K562 (cell line): ENCODE data around the gene WWP2. TPM values are rescaled to one million over a fixed set of nuclear protein-coding genes. Genes with fewer than 3 reads are reported as not detected.
A peak's percentile ranks its signal among the peaks of the same experiment; 100 is the strongest.
"Not testable (repeated sequence)": the region's sequence is repeated elsewhere in the genome, so short reads cannot be mapped to it uniquely, and the experiment has no call there.

Experiments used
- ATAC-seq: fragments of 200-7000 bp; cut with Tn5 transposase; 3 replicates; pipeline ENCODE4 v1.9.1; 2020; ENCODE audit warnings: moderate library complexity
- BruUV-seq: library from RNA; stranded (reverse); fragments of 400-500 nt; replicated peaks from 2 replicates; lab custom pipeline; 2021; lab: Mats Ljungman, UMichigan
- CTCF ChIA-PET: fragments of 300-600 bp; formaldehyde crosslinking; extraction: SDS; loops from one replicate; lab custom pipeline; 2021; ENCODE audit warnings: low intra/inter-chr PET ratio; lab: Yijun Ruan, JAX
- POLR2A ChIA-PET: fragments of 300-600, 350-650 bp; sonication (Branson Sonifier 250); formaldehyde crosslinking; extraction: SDS; loops from one replicate; lab custom pipeline; 2021; ENCODE audit warnings: antibody characterized with exemption, inconsistent platforms; lab: Yijun Ruan, JAX
- DNase-seq, 4 experiments: peaks; one replicate each; pipeline versions ENCODE4 v3.0.0 to v3.0.0-alpha.2; 2011 to 2018; ENCODE audit warnings: low spot score in 3 of 4, mixed read lengths in 3 of 4; ENCODE audit errors: extremely low read depth in 1 of 4
- FAIRE-seq: peaks from 2 replicates; lab custom pipeline; 2011; peaks lifted over from hg19 to GRCh38; lab: Jason Lieb, UNC
- H2AFZ ChIP-seq: 2 replicates; pipeline ENCODE4 v1.6.0; 2011; ENCODE audit warnings: low read depth, low read length, control low read depth, inconsistent platforms
- H3K27ac ChIP-seq: fragments of 200-600 bp; 3 replicates; pipeline ENCODE4 v1.8.0; 2011; ENCODE audit warnings: low read depth, mild to moderate bottlenecking, control low read depth, inconsistent platforms, low read length, moderate library complexity, mixed read lengths; ENCODE audit errors: extremely low read depth
- H3K27me3 ChIP-seq, 2 experiments: fragments of 300-600 bp in 1 of 2; 2 replicates in 1 of 2; 3 replicates in 1 of 2; pipeline versions ENCODE4 v1.6.0 to v1.8.0; 2011; ENCODE audit warnings: inconsistent platforms in 2 of 2, low read length in 2 of 2, mild to moderate bottlenecking in 1 of 2, mixed read lengths in 1 of 2, moderate library complexity in 1 of 2; ENCODE audit not compliant: control insufficient read depth in 2 of 2, insufficient read depth in 2 of 2
- H3K36me3 ChIP-seq: fragments of 300-600 bp; 3 replicates; pipeline ENCODE4 v1.8.0; 2011; ENCODE audit warnings: mild to moderate bottlenecking, low read length, inconsistent platforms; ENCODE audit not compliant: control insufficient read depth, insufficient read depth
- H3K4me1 ChIP-seq, 2 experiments: fragments of 200-600 bp in 1 of 2; replicated peaks in 1 of 2; 2 replicates in 1 of 2; 3 replicates in 1 of 2; pipeline versions ENCODE4 v1.5.1 to v1.8.0; 2011; ENCODE audit warnings: inconsistent platforms in 2 of 2, low read length in 2 of 2, mild to moderate bottlenecking in 1 of 2, mixed read lengths in 1 of 2, moderate library complexity in 1 of 2; ENCODE audit not compliant: control insufficient read depth in 2 of 2, insufficient read depth in 2 of 2
- H3K4me2 ChIP-seq: 2 replicates; pipeline ENCODE4 v1.6.1; 2011; ENCODE audit warnings: low read length, control low read depth, inconsistent platforms, mixed read lengths; ENCODE audit not compliant: insufficient read depth
- H3K4me3 ChIP-seq: fragments of 200-600 bp; sonication (generic), shearing (Covaris generic); 2 replicates; pipeline ENCODE4 v1.5.1; 2016; ENCODE audit warnings: control low read depth, inconsistent platforms
- H3K79me2 ChIP-seq: fragments of 200-600 bp; 3 replicates; pipeline ENCODE4 v1.8.0; 2011; ENCODE audit warnings: low read length, inconsistent platforms; ENCODE audit not compliant: control insufficient read depth, insufficient read depth
- H3K9ac ChIP-seq, 2 experiments: 2 replicates each; pipeline versions ENCODE4 v1.6.0 to v1.6.1; 2011; ENCODE audit warnings: low read depth in 2 of 2, low read length in 2 of 2, control low read depth in 1 of 2, inconsistent platforms in 1 of 2, mild to moderate bottlenecking in 1 of 2, mixed read lengths in 1 of 2; ENCODE audit not compliant: insufficient read depth in 1 of 2
- H3K9me1 ChIP-seq: one replicate; pipeline ENCODE4 v1.6.0; 2011; ENCODE audit warnings: inconsistent platforms, mild to moderate bottlenecking, low read length, moderate library complexity; ENCODE audit not compliant: control insufficient read depth, insufficient read depth
- H3K9me3 ChIP-seq: replicated peaks from 2 replicates; pipeline ENCODE4 v1.5.1; 2011; ENCODE audit warnings: low read depth, low read length, inconsistent platforms; ENCODE audit not compliant: control insufficient read depth, insufficient read depth
- H4K20me1 ChIP-seq: replicated peaks from 2 replicates; pipeline ENCODE4 v1.6.1; 2011; ENCODE audit warnings: low read length, inconsistent platforms, mixed read lengths; ENCODE audit not compliant: control insufficient read depth, insufficient read depth
- WGBS: fragments of 100-300 bp; shearing (Covaris generic); methylation state at CpG from one replicate; pipeline ENCODE4 v1.1.6; 2016; ENCODE audit warnings: low coverage, mixed read lengths; ENCODE audit not compliant: insufficient coverage; ENCODE audit errors: missing lambda C conversion rate; 5-methylcytosine and 5-hydroxymethylcytosine counted together
- in situ Hi-C: fragments of 300-500 bp; cut with MboI; formaldehyde crosslinking; loops from 4 replicates; pipeline ENCODE4 v1.15.0; 2018; ENCODE audit warnings: inconsistent platforms, mixed read lengths
- intact Hi-C: fragments of 100-400 bp; cut with micrococcal nuclease; formaldehyde crosslinking; loops from 2 replicates; pipeline ENCODE4 v1.14.2; 2022
- polyA plus RNA-seq, 8 experiments: library from polyadenylated mRNA; depleted of rRNA in 4 of 8; stranded (reverse) in 5 of 8; unstranded in 3 of 8; fragments of >200 nt; fragmentation: Nextera tagmentation in 2 of 8; fragmentation: Illumina TruSeq in 1 of 8; extraction: Ambion mirVana in 2 of 8; extraction: Trizol in 1 of 8; gene quantifications; 2 replicates each; pipeline versions ENCODE4 v1.2.1 to v1.2.3, GENCODE V29; 2011 to 2014; ENCODE audit warnings: inconsistent platforms in 1 of 8, missing spikeins in 1 of 8
- total RNA-seq, 7 experiments: library from RNA; depleted of rRNA in 6 of 7; stranded (reverse); fragments of >200 nt in 6 of 7; fragmentation: Illumina TruSeq in 2 of 7; extraction: Trizol in 2 of 7; gene quantifications; 2 replicates each; pipeline versions ENCODE4 v1.2.1 to v1.2.3, GENCODE V29; 2011 to 2021; ENCODE audit warnings: low replicate concordance in 1 of 7

Gene WWP2
- total and polyA plus RNA-seq, 9 of the 15 experiments (the other 6 are each of a cell fraction or from before 2014, with no cell fraction given) = 1.9 to 34.4 (median 14.6) TPM

DNA sequence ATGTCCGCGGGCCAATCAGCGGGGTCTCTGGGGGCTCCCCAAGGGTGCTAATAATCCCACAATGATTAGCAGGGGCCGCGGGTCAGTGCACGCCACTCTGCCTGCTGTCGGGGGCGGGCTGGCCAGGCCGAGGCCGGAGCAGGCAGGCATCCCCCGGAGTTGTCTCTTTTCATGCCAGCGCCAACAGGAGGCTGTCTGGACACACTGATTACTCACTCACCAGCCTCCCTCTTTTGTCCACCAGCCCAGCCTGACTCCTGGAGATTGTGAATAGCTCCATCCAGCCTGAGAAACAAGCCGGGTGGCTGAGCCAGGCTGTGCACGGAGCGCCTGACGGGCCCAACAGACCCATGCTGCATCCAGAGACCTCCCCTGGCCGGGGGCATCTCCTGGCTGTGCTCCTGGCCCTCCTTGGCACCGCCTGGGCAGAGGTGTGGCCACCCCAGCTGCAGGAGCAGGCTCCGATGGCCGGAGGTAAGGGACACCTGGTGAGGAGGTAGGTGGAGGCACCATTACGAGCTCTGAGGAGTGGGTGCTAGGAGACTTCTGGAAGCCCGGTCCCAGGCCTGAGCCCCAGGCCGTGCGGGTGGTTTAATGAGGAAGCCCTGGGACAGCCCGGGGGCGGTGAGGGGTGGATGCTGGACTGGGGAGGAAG is 189.0 kb downstream of the WWP2 start, which contains the start of gene CLEC18A:
TSS of gene CLEC18A (plus strand) at position 318 of the 655 bp plus-strand sequence. CDS start at position 351, 33 bp downstream.
- H3K4me2 ChIP-seq, H3K36me3 ChIP-seq, CTCF ChIA-PET, in situ Hi-C loops, POLR2A ChIA-PET, H3K4me3 ChIP-seq, H3K27ac ChIP-seq, H4K20me1 ChIP-seq, BruUV-seq, H3K27me3 ChIP-seq, DNase-seq, H2AFZ ChIP-seq, H3K9me3 ChIP-seq, H3K9me1 ChIP-seq, FAIRE-seq, H3K79me2 ChIP-seq, H3K4me1 ChIP-seq, intact Hi-C loops, H3K9ac ChIP-seq: not testable (repeated sequence)
- ATAC-seq = peak; percentile 69
- 21% methylated on average over 4 of the region's 26 CpGs for WGBS

DNA sequence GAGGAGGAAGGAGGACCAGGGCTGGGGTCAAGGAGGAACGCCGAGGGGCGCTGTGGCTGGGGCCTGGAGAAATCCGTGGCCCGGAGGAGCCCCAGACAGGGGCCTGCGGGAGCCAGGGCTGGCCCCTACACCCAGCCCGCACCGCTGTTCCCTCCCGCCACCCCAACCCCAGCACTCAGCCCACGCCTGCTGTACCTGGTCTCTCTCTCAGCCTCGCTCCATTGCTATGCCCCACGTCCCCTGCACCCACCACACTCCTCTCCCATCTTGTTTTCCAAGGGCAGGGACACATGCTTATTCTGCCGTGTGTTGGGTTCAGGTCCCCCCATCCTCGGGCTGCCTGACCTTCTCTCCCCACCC is 189.5 kb downstream of the WWP2 start:
- CTCF ChIA-PET, H3K4me2 ChIP-seq, H3K4me3 ChIP-seq, H3K79me2 ChIP-seq, H2AFZ ChIP-seq, H3K4me1 ChIP-seq, H3K9ac ChIP-seq, POLR2A ChIA-PET, H3K36me3 ChIP-seq, H4K20me1 ChIP-seq, FAIRE-seq, H3K9me1 ChIP-seq, DNase-seq, BruUV-seq, H3K27ac ChIP-seq, H3K27me3 ChIP-seq, intact Hi-C loops, in situ Hi-C loops, H3K9me3 ChIP-seq: not testable (repeated sequence)
- no CpG with 5 or more reads among the region's 14 CpGs for WGBS
- peak; percentile 56 for ATAC-seq

DNA sequence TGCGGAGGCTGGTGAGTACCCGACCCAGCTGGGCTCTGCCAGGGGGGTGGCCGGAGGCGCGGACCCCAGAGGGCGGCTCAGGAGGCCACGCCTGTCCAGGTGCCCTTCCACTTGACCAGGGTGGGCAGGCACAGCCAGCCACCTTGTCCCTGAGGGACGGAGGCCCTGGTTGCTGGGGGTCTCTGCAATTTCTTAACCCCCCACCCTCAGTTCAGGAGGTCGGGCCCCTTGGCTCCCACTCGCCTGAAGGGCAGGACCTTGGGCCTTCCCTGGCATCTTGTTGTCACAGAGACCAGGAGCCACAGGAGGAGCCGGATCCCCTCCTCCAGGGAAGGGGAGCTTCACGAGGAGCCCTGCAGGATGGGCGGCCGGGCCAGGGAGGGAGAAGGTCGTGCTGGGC is 190.0 kb downstream of the WWP2 start:
- H3K9me1 ChIP-seq, H3K4me2 ChIP-seq, DNase-seq, H3K79me2 ChIP-seq, H3K36me3 ChIP-seq, BruUV-seq, intact Hi-C loops, FAIRE-seq, POLR2A ChIA-PET, CTCF ChIA-PET, H3K9me3 ChIP-seq, H3K27ac ChIP-seq, H4K20me1 ChIP-seq, H3K4me1 ChIP-seq, H3K4me3 ChIP-seq, H3K27me3 ChIP-seq, H2AFZ ChIP-seq, H3K9ac ChIP-seq, ATAC-seq, in situ Hi-C loops: not testable (repeated sequence)
- 43% methylated on average over 1 of the region's 15 CpGs for WGBS
